HG03103 (cell line): ENCODE results near the gene ATP5F1E.
A peak's percentile ranks its signal among the peaks of the same experiment; 100 is the strongest.
"Not testable (repeated sequence)": the region's sequence is repeated elsewhere in the genome, so short reads cannot be mapped to it uniquely, and the experiment has no call there.

Experiments used
- ATAC-seq: cut with Tn5 transposase; IDR thresholded peaks from one replicate; pipeline ENCODE4 v1.9.1; 2021; ENCODE audit warnings: low read depth; ENCODE audit not compliant: unreplicated experiment

ATP5F1E gene

DNA sequence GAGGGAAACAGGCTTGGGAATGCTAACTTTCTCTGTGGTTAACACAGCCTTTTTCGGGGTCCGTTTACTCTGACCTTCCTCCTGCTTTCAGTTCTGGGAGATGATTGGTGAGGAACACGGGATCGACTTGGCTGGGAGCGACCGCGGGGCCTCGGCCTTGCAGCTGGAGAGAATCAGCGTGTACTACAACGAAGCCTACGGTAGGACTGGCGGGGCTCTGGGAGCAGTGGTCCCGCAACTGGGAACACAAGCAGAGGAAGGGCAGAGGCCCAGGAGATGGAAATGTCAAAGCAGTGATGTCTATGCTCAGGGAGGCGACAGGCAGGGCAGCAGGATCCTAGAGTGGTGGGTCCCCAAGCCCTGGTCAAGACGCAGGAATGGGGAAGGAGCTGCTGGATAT, 9.4 kb downstream of the ATP5F1E start:
- ATAC-seq, result no peak

- ATAC-seq, result no peak
Measured at GRCh38 chr20:59020938-59021551, 11.1 kb downstream of the ATP5F1E start.

GRCh38 chr20:59019217-59019616, 12.9 kb downstream of the ATP5F1E start, which contains the start of gene TUBB1:
TSS of gene TUBB1 (plus strand) at chr20:59019429. CDS start at chr20:59019523, 94 bp downstream.
- ATAC-seq, result no peak

- no peak for ATAC-seq
Measured at GRCh38 chr20:59018817-59019216, 13.3 kb downstream of the ATP5F1E start.

GRCh38 chr20:59017493-59018231, 14.5 kb downstream of the ATP5F1E start:
- ATAC-seq, result no peak

GRCh38 chr20:59016795-59017492, 15.2 kb downstream of the ATP5F1E start:
- ATAC-seq, result no peak

DNA sequence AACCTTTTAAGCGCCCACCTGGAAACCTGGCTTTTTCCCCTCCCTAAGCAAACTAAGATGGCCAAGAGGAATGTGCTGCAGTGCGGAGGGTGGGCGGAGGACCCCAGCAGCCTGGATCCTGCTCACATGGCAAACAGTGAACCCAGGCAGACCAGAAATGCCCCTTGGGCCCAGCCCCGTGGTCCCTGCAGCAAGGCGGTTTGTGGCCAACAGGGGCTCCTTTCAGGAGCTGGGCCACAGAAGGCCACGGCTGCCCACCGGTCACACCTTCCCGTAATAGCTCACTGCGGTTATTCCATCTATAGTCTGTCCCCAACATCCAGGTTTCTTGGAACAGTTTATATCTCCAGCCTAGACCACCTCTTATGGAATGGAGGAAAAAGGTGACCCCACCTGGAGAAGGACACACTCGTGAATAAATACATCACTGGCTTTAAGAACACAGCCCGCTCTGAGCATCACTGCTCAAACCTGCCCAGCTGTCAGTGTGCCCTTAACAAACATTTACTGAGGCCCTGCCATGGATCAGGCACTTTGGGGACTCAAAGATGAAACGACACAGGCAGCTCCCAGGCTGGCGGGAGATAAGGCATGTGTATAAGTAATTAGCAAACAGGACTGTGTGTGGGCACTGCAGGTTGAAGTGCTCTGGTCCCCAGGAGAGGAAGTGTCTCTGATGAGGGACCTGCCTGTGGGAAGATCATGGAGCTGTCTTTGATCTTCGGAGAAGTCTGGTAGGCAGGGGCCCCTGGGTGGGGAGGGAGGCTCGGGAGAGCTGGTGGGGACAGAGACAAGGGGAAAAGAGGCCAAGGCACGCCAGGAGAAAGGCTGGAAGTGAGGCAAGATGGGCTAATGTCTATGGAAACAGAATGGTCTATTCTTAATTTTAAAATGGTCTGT, 16.1 kb downstream of the ATP5F1E start:
- no peak for ATAC-seq

- ATAC-seq, result no peak
Measured at GRCh38 chr20:59015411-59015810, 16.7 kb downstream of the ATP5F1E start.

GRCh38 chr20:59014680-59015389, 17.3 kb downstream of the ATP5F1E start:
- ATAC-seq, result no peak

- ATAC-seq, result no peak
Measured at GRCh38 chr20:59013959-59014608, 18.1 kb downstream of the ATP5F1E start.

GRCh38 chr20:59013031-59013951, 18.8 kb downstream of the ATP5F1E start:
- no peak for ATAC-seq

GRCh38 chr20:59011874-59012157, 20.3 kb downstream of the ATP5F1E start:
- ATAC-seq, result not testable (repeated sequence)

- no peak for ATAC-seq
Measured at GRCh38 chr20:59010995-59011873, 20.9 kb downstream of the ATP5F1E start.

GRCh38 chr20:59010321-59010994, 21.7 kb downstream of the ATP5F1E start:
- no peak for ATAC-seq

DNA sequence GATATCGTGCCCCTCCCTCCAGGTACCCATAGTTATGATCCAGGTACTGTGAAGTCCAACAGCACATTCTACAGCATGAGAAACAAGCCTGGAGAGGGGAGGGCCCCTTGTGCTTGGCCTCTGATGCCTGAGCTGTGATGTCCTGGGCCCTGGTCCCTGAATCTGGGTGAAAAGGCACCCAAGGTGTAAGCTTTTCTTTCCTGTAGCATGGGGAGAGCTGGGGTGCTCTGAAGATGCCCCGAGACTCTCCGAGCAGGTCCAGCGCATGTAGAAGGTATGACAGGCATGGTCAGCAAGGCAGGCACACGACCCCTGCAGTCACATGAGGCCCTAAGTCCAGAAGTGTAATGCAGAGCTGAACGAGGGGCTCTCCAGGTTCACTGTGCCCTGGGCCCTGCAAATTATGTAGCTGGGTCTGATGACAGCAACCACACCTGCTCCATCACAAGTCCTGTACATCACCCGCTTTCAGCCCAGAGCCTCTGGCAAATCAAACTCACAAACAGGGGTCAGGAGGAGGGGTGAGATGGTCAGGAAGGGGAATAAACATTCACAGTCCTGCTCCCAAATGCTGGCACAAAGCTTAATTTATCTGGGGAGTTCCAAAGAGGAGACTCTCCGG, 23.3 kb downstream of the ATP5F1E start:
- no peak for ATAC-seq

DNA sequence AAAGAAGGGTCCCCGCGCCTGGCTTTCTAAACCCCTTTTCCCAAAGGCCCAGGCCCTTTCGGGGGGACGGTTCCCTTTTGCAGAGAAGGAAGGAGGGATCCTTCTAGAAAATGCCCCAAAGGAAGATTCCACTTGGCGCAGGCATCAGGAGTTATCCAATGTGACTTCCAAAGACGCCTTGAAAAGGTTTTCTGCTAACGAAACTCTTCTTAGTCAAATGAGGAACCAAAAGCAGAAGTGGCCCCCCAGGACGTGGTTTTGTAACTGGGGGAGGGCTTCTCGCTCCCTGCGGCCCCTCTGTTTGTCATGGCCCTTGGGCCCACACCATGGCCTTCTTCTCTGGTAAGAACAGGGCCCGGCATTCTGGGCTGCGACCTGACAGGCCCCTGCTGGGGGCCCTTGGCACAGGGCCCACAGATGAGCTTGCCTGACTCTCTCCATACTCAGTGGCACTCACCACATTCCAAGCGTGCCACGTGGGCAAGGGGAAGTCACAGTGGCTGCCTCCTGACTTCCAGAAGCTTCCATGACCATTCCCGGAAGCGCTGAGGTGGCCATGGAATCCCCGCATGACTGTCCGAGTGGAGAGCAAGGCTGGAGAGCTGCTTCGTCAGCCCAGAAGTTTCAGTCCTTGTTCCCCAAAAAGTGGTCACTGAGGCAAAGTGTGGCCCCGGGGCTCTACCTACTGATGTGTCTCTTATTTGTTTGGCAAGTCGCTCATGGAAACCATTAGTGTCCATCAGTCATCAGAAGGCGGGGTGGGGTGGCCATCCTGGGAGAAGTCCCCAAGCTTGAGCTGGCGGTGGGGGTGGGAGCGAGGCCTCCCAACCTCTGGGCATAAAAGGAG, 24.2 kb downstream of the ATP5F1E start:
- ATAC-seq, result peak; percentile 29
